Stimulated activated CD4-positive, alpha-beta T cell treated with anti-CD3 and anti-CD28 coated beads, Interleukin-4, amount 100 ng/mL, for 24 hours (primary cell): ENCODE measurements around the gene DNAL1.
A peak's percentile ranks its signal among the peaks of the same experiment; 100 is the strongest.

ENCODE experiments used
- DNase-seq: peaks from one replicate; pipeline ENCODE4 v3.0.0-alpha.2; 2020

Gene DNAL1

GRCh38 chr14:73709904-73710469 lies 65.2 kb downstream of the DNAL1 start:
- no peak for DNase-seq

- DNase-seq, result no peak
These were observed 66.0 kb downstream of the DNAL1 start for GRCh38 chr14:73710737-73711136.

- DNase-seq, result no peak
These were observed 67.3 kb downstream of the DNAL1 start for GRCh38 chr14:73712071-73712506.

GRCh38 chr14:73712540-73713180 lies 67.9 kb downstream of the DNAL1 start:
- DNase-seq, result peak; percentile 43

- no peak for DNase-seq
These were observed 68.5 kb downstream of the DNAL1 start for GRCh38 chr14:73713206-73713802.

GRCh38 chr14:73713803-73714655 lies 69.2 kb downstream of the DNAL1 start, which contains the start of gene PNMA1:
PNMA1 (minus strand) TSS chr14:73714384; CDS start chr14:73713639, 745 bp downstream.
- peak; percentile 85 for DNase-seq

- no peak for DNase-seq
These were observed 69.9 kb downstream of the DNAL1 start for GRCh38 chr14:73714656-73715081.

- no peak for DNase-seq
These were observed 70.9 kb downstream of the DNAL1 start for GRCh38 chr14:73715707-73716106.

GRCh38 chr14:73717266-73717665 lies 72.5 kb downstream of the DNAL1 start:
- DNase-seq, result no peak

GRCh38 chr14:73717711-73718417 lies 73.1 kb downstream of the DNAL1 start:
- no peak for DNase-seq

- DNase-seq, result no peak
These were observed 73.8 kb downstream of the DNAL1 start for GRCh38 chr14:73718418-73719251.

- no peak for DNase-seq
These were observed 74.6 kb downstream of the DNAL1 start for GRCh38 chr14:73719361-73719760.

- no peak for DNase-seq
These were observed 75.0 kb downstream of the DNAL1 start for GRCh38 chr14:73719791-73720190.

GRCh38 chr14:73720636-73721035 lies 75.8 kb downstream of the DNAL1 start:
- DNase-seq, result no peak

- no peak for DNase-seq
These were observed 76.5 kb downstream of the DNAL1 start for GRCh38 chr14:73721101-73721821.

- DNase-seq, result no peak
These were observed 77.8 kb downstream of the DNAL1 start for GRCh38 chr14:73722581-73722980.

- DNase-seq, result no peak
These were observed 78.6 kb downstream of the DNAL1 start for GRCh38 chr14:73723406-73723796.

- DNase-seq, result no peak
These were observed 79.2 kb downstream of the DNAL1 start for GRCh38 chr14:73723797-73724661.

GRCh38 chr14:73724696-73725095 lies 79.9 kb downstream of the DNAL1 start:
- no peak for DNase-seq
